DOHH2 (cell line): Measurements from ENCODE around the gene CIAO2B.

ENCODE experiments used
- EZH2phosphoT487 ChIP-seq: fragments of 200-600 bp; sonication (generic); IDR thresholded peaks from 2 replicates; pipeline ENCODE4 v1.6.1; 2017; ENCODE audit warnings: borderline replicate concordance, mild to moderate bottlenecking, antibody characterized with exemption, low read length, moderate library complexity, mixed read lengths
- TF ChIP-seq, protein P1 (sequence below): fragments of 200-600 bp; sonication (generic); IDR thresholded peaks from one replicate; pipeline ENCODE4 v1.5.1; 2014; ENCODE audit warnings: antibody characterized with exemption, mild to moderate bottlenecking, low read depth, low read length; ENCODE audit not compliant: poor library complexity, severe bottlenecking

DNA sequence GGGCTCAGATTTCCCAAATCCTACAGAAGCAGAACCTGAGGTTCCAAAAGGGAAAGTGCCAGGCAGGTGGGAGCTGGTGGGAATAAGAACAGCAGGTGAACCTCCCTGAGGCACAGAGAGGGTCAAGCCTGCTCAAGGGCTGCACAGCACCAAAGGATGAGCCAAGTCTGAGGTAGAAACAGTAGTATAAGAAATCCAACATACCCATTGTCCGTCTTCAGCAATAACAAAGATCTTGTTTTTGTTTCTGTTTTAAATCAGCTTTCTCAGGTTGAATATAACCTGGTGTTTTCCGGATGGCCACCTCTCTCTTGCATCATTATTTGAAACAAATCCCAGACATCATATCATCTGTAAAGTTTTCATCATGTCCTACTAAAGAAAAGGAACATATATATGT, 16.2 kb upstream of the CIAO2B start:
- TF ChIP-seq, protein P1, sequence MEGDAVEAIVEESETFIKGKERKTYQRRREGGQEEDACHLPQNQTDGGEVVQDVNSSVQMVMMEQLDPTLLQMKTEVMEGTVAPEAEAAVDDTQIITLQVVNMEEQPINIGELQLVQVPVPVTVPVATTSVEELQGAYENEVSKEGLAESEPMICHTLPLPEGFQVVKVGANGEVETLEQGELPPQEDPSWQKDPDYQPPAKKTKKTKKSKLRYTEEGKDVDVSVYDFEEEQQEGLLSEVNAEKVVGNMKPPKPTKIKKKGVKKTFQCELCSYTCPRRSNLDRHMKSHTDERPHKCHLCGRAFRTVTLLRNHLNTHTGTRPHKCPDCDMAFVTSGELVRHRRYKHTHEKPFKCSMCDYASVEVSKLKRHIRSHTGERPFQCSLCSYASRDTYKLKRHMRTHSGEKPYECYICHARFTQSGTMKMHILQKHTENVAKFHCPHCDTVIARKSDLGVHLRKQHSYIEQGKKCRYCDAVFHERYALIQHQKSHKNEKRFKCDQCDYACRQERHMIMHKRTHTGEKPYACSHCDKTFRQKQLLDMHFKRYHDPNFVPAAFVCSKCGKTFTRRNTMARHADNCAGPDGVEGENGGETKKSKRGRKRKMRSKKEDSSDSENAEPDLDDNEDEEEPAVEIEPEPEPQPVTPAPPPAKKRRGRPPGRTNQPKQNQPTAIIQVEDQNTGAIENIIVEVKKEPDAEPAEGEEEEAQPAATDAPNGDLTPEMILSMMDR = no peak
- no peak for TF ChIP-seq EZH2phosphoT487
